IMR-90 (cell line): Measurements from ENCODE around the gene CD151. TPM values are rescaled to one million over a fixed set of nuclear protein-coding genes. Genes with fewer than 3 reads are reported as not detected.

ENCODE experiments used
- ATAC-seq: fragments of 200-7000 bp; cut with Tn5 transposase; 2 replicates; pipeline ENCODE4 v1.9.1; 2020; ENCODE audit warnings: low read depth, mild to moderate bottlenecking, moderate library complexity
- BruUV-seq: library from RNA; stranded (reverse); fragments of 400-500 nt; replicated peaks from 2 replicates; lab custom pipeline; 2021; lab: Mats Ljungman, UMichigan
- CTCF ChIA-PET: fragments of 300-600 bp; formaldehyde crosslinking; extraction: SDS; loops from one replicate; lab custom pipeline; 2021; ENCODE audit warnings: antibody characterized with exemption; lab: Yijun Ruan, JAX
- POLR2A ChIA-PET: fragments of 300-600 bp; sonication (Branson Sonifier 250); formaldehyde crosslinking; loops from one replicate; lab custom pipeline; 2022; ENCODE audit warnings: antibody characterized with exemption; ENCODE audit not compliant: unreplicated experiment; lab: Charles Lee
- DNase-seq: peaks from one replicate; pipeline ENCODE4 v3.0.0; 2013
- H2AFZ ChIP-seq: replicated peaks from 2 replicates; pipeline ENCODE3; 2013; ENCODE audit warnings: low read length, mild to moderate bottlenecking; ENCODE audit not compliant: poor library complexity
- H2AK5ac ChIP-seq: 2 replicates; pipeline ENCODE4 v1.6.1; 2013; ENCODE audit warnings: low read depth, low read length, inconsistent platforms
- H2AK9ac ChIP-seq: replicated peaks from 2 replicates; pipeline ENCODE3; 2013; ENCODE audit warnings: mild to moderate bottlenecking, low read depth, low read length, moderate library complexity; ENCODE audit not compliant: poor library complexity
- H2BK120ac ChIP-seq: 2 replicates; pipeline ENCODE4 v1.6.1; 2013; ENCODE audit warnings: low read depth, low read length, inconsistent platforms
- H2BK15ac ChIP-seq: 3 replicates; pipeline ENCODE4 v1.6.1; 2013; ENCODE audit warnings: low read depth, low read length, inconsistent platforms
- H2BK20ac ChIP-seq: 2 replicates; pipeline ENCODE4 v1.6.1; 2013; ENCODE audit warnings: low read depth, mild to moderate bottlenecking, inconsistent platforms, low read length, moderate library complexity
- H2BK5ac ChIP-seq: 2 replicates; pipeline ENCODE4 v1.6.1; 2013; ENCODE audit warnings: mild to moderate bottlenecking, low read depth, low read length, inconsistent platforms; ENCODE audit not compliant: poor library complexity, severe bottlenecking
- H3K14ac ChIP-seq: replicated peaks from 2 replicates; pipeline ENCODE4 v1.6.1; 2013; ENCODE audit warnings: low read depth, low read length, inconsistent platforms
- H3K18ac ChIP-seq: 2 replicates; pipeline ENCODE4 v1.6.1; 2013; ENCODE audit warnings: low read depth, low read length, control low read depth
- H3K23ac ChIP-seq: 2 replicates; pipeline ENCODE4 v1.6.1; 2013; ENCODE audit warnings: low read depth, low read length, inconsistent platforms
- H3K27ac ChIP-seq: 2 replicates; pipeline ENCODE4 v1.5.1; 2013; ENCODE audit warnings: mild to moderate bottlenecking, control low read depth, low read length; ENCODE audit not compliant: insufficient read depth
- H3K27me3 ChIP-seq: 2 replicates; pipeline ENCODE4 v1.6.1; 2013; ENCODE audit warnings: low read length; ENCODE audit not compliant: control insufficient read depth, insufficient read depth
- H3K36me3 ChIP-seq: 2 replicates; pipeline ENCODE4 v1.6.1; 2013; ENCODE audit warnings: low read length, mixed read lengths; ENCODE audit not compliant: control insufficient read depth, insufficient read depth
- H3K4ac ChIP-seq: 2 replicates; pipeline ENCODE4 v1.6.1; 2013; ENCODE audit warnings: low read depth, low read length, inconsistent platforms
- H3K4me1 ChIP-seq: 2 replicates; pipeline ENCODE4 v1.6.1; 2013; ENCODE audit warnings: low read length, mixed read lengths; ENCODE audit not compliant: control insufficient read depth, insufficient read depth
- H3K4me2 ChIP-seq: 2 replicates; pipeline ENCODE4 v1.6.1; 2013; ENCODE audit warnings: low read depth, mild to moderate bottlenecking, control low read depth, low read length, moderate library complexity
- H3K4me3 ChIP-seq: 2 replicates; pipeline ENCODE4 v1.5.1; 2013; ENCODE audit warnings: low read depth, mild to moderate bottlenecking, control low read depth, low read length, moderate library complexity; ENCODE audit not compliant: insufficient read depth
- H3K56ac ChIP-seq: 2 replicates; pipeline ENCODE4 v1.6.1; 2013; ENCODE audit warnings: low read length, inconsistent platforms; ENCODE audit not compliant: insufficient read depth; ENCODE audit errors: extremely low read depth
- H3K79me1 ChIP-seq, 2 experiments: 2 replicates each; pipeline ENCODE4 v1.6.1; 2013; ENCODE audit warnings: low read length in 2 of 2, inconsistent platforms in 1 of 2, low read depth in 1 of 2
- H3K9ac ChIP-seq: 2 replicates; pipeline ENCODE4 v1.6.1; 2013; ENCODE audit warnings: low read depth, low read length, control low read depth
- H3K9me1 ChIP-seq: 2 replicates; pipeline ENCODE4 v1.6.1; 2013; ENCODE audit warnings: low read length, inconsistent platforms; ENCODE audit not compliant: insufficient read depth
- H3K9me3 ChIP-seq: 2 replicates; pipeline ENCODE4 v1.6.1; 2013; ENCODE audit warnings: low read length; ENCODE audit not compliant: control insufficient read depth, insufficient read depth
- H4K20me1 ChIP-seq: 2 replicates; pipeline ENCODE4 v1.6.1; 2013; ENCODE audit warnings: low read length, inconsistent platforms; ENCODE audit not compliant: insufficient read depth
- H4K5ac ChIP-seq: 2 replicates; pipeline ENCODE4 v1.6.1; 2013; ENCODE audit warnings: mild to moderate bottlenecking, low read depth, low read length, control low read depth
- H4K8ac ChIP-seq, 2 experiments: 2 replicates each; pipeline ENCODE4 v1.6.1; 2013; ENCODE audit warnings: low read depth in 2 of 2, low read length in 2 of 2, control low read depth in 1 of 2, inconsistent platforms in 1 of 2
- H4K91ac ChIP-seq: 2 replicates; pipeline ENCODE4 v1.6.1; 2013; ENCODE audit warnings: low read depth, low read length, inconsistent platforms; ENCODE audit not compliant: insufficient read depth
- BHLHE40 ChIP-seq: fragments of 150-350 bp; IDR thresholded peaks from 2 replicates; pipeline ENCODE4 v1.6.1; 2016; ENCODE audit warnings: mild to moderate bottlenecking, low read depth, low read length
- CEBPB ChIP-seq: IDR thresholded peaks from 2 replicates; pipeline ENCODE4 v1.6.1; 2012; ENCODE audit warnings: low read depth, low read length, improper control_type of control experiment
- CHD1 ChIP-seq: IDR thresholded peaks from 2 replicates; pipeline ENCODE4 v1.6.1; 2012; ENCODE audit warnings: low read depth, low read length, improper control_type of control experiment
- FOS ChIP-seq: fragments of 150-350 bp; IDR thresholded peaks from 2 replicates; pipeline ENCODE4 v1.6.1; 2016; ENCODE audit warnings: low read depth, low read length
- MAFK ChIP-seq: IDR thresholded peaks from 2 replicates; pipeline ENCODE4 v1.6.1; 2012; ENCODE audit warnings: low read depth, low read length, improper control_type of control experiment
- MAZ ChIP-seq: IDR thresholded peaks from 2 replicates; pipeline ENCODE4 v1.6.1; 2012; ENCODE audit warnings: low read depth, mild to moderate bottlenecking, low read length, improper control_type of control experiment, moderate library complexity, borderline replicate concordance
- MXI1 ChIP-seq: IDR thresholded peaks from 2 replicates; pipeline ENCODE4 v1.6.1; 2012; ENCODE audit warnings: low read depth, mild to moderate bottlenecking, low read length, moderate library complexity, borderline replicate concordance
- NFE2L2 ChIP-seq: fragments of 150-350 bp; IDR thresholded peaks from 2 replicates; pipeline ENCODE4 v1.6.1; 2016; ENCODE audit warnings: low read depth, mild to moderate bottlenecking, low read length
- POLR2A ChIP-seq: IDR thresholded peaks from 2 replicates; pipeline ENCODE4 v1.6.1; 2012; ENCODE audit warnings: mild to moderate bottlenecking, low read depth, low read length
- RAD21 ChIP-seq: IDR thresholded peaks from 2 replicates; pipeline ENCODE4 v1.6.1; 2012; ENCODE audit warnings: low read length, improper control_type of control experiment
- RCOR1 ChIP-seq: IDR thresholded peaks from 2 replicates; pipeline ENCODE4 v1.6.1; 2012; ENCODE audit warnings: mild to moderate bottlenecking, low read length, improper control_type of control experiment; ENCODE audit not compliant: insufficient replicate concordance
- RFX5 ChIP-seq: IDR thresholded peaks from 2 replicates; pipeline ENCODE4 v1.8.0; 2012; ENCODE audit warnings: low read depth, mild to moderate bottlenecking, low read length, moderate library complexity
- SMC3 ChIP-seq: fragments of 150-350 bp; IDR thresholded peaks from 2 replicates; pipeline ENCODE4 v1.6.1; 2016; ENCODE audit warnings: low read depth, mild to moderate bottlenecking, antibody characterized with exemption, low read length, moderate library complexity
- WGBS, 2 experiments: methylation state at CpG; one replicate each; pipeline versions ENCODE4 v1.1.5 to v1.1.7; 2013; ENCODE audit warnings: missing lambda C conversion rate in 2 of 2; ENCODE audit not compliant: insufficient read length in 1 of 2; ENCODE audit errors: extremely low coverage in 2 of 2; 5-methylcytosine and 5-hydroxymethylcytosine counted together
- dilution Hi-C: fragments of 300-500 bp; cut with HindIII; formaldehyde crosslinking; loops from one replicate; pipeline ENCODE4 v1.14.3; 2018; ENCODE audit warnings: low sequenced_read_pairs; ENCODE audit not compliant: unreplicated experiment
- in situ Hi-C: fragments of 300-500 bp; cut with MboI; formaldehyde crosslinking; loops from 3 replicates; pipeline ENCODE4 v1.14.3; 2019; ENCODE audit warnings: low sequenced_read_pairs, inconsistent platforms, mixed read lengths
- intact Hi-C: fragments of 100-400 bp; cut with micrococcal nuclease; formaldehyde crosslinking; loops from 2 replicates; pipeline ENCODE4 v1.10.0; 2022
- polyA plus RNA-seq, 3 experiments: library from polyadenylated mRNA; depleted of rRNA; stranded (reverse); fragments of >200 nt; gene quantifications; 2 replicates each; pipeline ENCODE4 v1.2.3, GENCODE V29; 2012; ENCODE audit warnings: low replicate concordance in 1 of 3
- total RNA-seq: library from RNA; depleted of rRNA; stranded (reverse); fragments of >200 nt; gene quantifications from 2 replicates; pipeline ENCODE4 v1.2.3, GENCODE V29; 2012
- TF ChIP-seq, protein P1 (sequence below): fragments of 150-350 bp; IDR thresholded peaks from 2 replicates; pipeline ENCODE4 v1.6.1; 2016; ENCODE audit warnings: low read depth, mild to moderate bottlenecking, low read length, moderate library complexity, borderline replicate concordance
- TF ChIP-seq, protein P2 (sequence below): conservative IDR thresholded peaks from 2 replicates; pipeline ENCODE4 v1.5.1; 2012; ENCODE audit warnings: mild to moderate bottlenecking, low read depth, low read length, improper control_type of control experiment
- TF ChIP-seq, protein P3 (sequence below): fragments of 150-350 bp; IDR thresholded peaks from 2 replicates; pipeline ENCODE4 v1.6.1; 2017; ENCODE audit warnings: mild to moderate bottlenecking, antibody characterized with exemption, low read length, low read depth

Gene CD151
- total and polyA plus RNA-seq, 2 of the 4 experiments (the other 2 are of a cell fraction): 1,150 to 1,267 TPM

DNA sequence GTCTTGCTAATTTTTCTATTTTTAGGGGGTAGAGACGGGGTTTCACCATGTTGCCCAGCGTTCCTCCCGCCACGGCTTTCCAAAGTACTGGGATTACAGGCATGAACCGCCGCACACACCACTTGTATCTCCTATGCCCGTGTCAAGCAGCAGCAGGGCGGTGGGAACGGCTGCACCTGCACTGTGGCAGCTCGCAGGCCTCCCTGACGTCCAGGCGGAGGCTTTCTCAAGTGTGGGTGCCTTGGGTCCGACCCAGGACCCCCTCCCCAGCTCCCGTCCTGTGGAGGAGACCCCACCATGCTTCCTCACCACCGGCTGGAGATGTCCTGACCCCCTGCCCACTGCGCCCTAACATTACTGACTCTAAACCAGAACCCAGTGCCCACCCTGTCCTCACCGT lies 35.6 kb downstream of the CD151 start:
- DNase-seq (no peak), ATAC-seq (no peak)
- intact Hi-C loops (no loop called here), dilution Hi-C loops (no loop called here), in situ Hi-C loops (no loop called here)
- 94% methylated on average over 7 of the region's 17 CpGs; no CpG with 5 or more reads in 1 of the 2 experiments for WGBS, 2 experiments
- CTCF ChIA-PET: no interaction called here
- Histone ChIP-seq H3K23ac (no peak overlapping the region), H2BK15ac (no peak overlapping the region), H3K27me3 (no peaks in the 10 kb centered on the region), H2AK9ac (no peak overlapping the region), H3K4me2 (no peak overlapping the region), H4K5ac (no peak overlapping the region), H4K91ac (no peak overlapping the region), H4K20me1 (peaks cover 26% of the 10 kb centered on the region), H2BK5ac (no peak overlapping the region), H3K9me3 (no peaks in the 10 kb centered on the region), H3K9me1 (peaks cover 3% of the 10 kb centered on the region; the same call in 1 of the 2 replicates), H3K36me3 (peaks cover 27% of the 10 kb centered on the region; the same call in 1 of the 2 replicates), H3K79me1 (peaks cover 3 to 15% of the 10 kb centered on the region in 2 experiments; a peak in 1 of 4 replicates), H3K4me1 (no peaks in the 10 kb centered on the region; the same call in 1 of the 2 replicates), H4K8ac (no peak overlapping the region), H2BK20ac (no peak overlapping the region), H3K56ac (no peak overlapping the region), H3K27ac (no peak overlapping the region), H3K14ac (no peak overlapping the region), H3K4ac (no peak overlapping the region), H2BK120ac (no peak overlapping the region), H3K4me3 (no peak overlapping the region), H3K9ac (no peak overlapping the region), H2AFZ (no peak overlapping the region), H3K18ac (no peak overlapping the region), H2AK5ac (no peak overlapping the region)
- POLR2A ChIA-PET: no interaction called here
- no TSS peak for BruUV-seq
- TF ChIP-seq, protein P1, sequence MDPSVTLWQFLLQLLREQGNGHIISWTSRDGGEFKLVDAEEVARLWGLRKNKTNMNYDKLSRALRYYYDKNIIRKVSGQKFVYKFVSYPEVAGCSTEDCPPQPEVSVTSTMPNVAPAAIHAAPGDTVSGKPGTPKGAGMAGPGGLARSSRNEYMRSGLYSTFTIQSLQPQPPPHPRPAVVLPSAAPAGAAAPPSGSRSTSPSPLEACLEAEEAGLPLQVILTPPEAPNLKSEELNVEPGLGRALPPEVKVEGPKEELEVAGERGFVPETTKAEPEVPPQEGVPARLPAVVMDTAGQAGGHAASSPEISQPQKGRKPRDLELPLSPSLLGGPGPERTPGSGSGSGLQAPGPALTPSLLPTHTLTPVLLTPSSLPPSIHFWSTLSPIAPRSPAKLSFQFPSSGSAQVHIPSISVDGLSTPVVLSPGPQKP: no peak
- TF ChIP-seq RAD21 (no peak), BHLHE40 (no peak), RCOR1 (no peak), NFE2L2 (no peak), MAZ (no peak), RFX5 (no peak), POLR2A (no peak), SMC3 (no peak), MAFK (no peak), FOS (no peak), CHD1 (no peak), CEBPB (no peak), MXI1 (no peak)
- TF ChIP-seq, protein P2, sequence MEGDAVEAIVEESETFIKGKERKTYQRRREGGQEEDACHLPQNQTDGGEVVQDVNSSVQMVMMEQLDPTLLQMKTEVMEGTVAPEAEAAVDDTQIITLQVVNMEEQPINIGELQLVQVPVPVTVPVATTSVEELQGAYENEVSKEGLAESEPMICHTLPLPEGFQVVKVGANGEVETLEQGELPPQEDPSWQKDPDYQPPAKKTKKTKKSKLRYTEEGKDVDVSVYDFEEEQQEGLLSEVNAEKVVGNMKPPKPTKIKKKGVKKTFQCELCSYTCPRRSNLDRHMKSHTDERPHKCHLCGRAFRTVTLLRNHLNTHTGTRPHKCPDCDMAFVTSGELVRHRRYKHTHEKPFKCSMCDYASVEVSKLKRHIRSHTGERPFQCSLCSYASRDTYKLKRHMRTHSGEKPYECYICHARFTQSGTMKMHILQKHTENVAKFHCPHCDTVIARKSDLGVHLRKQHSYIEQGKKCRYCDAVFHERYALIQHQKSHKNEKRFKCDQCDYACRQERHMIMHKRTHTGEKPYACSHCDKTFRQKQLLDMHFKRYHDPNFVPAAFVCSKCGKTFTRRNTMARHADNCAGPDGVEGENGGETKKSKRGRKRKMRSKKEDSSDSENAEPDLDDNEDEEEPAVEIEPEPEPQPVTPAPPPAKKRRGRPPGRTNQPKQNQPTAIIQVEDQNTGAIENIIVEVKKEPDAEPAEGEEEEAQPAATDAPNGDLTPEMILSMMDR: no peak
- TF ChIP-seq, protein P3, sequence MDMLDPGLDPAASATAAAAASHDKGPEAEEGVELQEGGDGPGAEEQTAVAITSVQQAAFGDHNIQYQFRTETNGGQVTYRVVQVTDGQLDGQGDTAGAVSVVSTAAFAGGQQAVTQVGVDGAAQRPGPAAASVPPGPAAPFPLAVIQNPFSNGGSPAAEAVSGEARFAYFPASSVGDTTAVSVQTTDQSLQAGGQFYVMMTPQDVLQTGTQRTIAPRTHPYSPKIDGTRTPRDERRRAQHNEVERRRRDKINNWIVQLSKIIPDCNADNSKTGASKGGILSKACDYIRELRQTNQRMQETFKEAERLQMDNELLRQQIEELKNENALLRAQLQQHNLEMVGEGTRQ: no peak
